Daoy (cell line): ENCODE data around the gene GDAP2. TPM values are rescaled to one million over a fixed set of nuclear protein-coding genes. Genes with fewer than 3 reads are reported as not detected.

Source experiments
- total RNA-seq: library from RNA; depleted of rRNA; stranded (reverse); fragments of >200 nt; shearing (Covaris generic); gene quantifications from 2 replicates; pipeline ENCODE4 v1.2.3, GENCODE V29; 2014; rRNA removed

GDAP2 gene
- total RNA-seq, 1 experiment from 2014 or later = 31.9 TPM

Other genes starting within 250 kb of the GDAP2 start
- gene WDR3, start 118 bp upstream of the GDAP2 start, total RNA-seq = 105 and 106 TPM in 2 replicates